Stimulated activated effector memory CD8-positive, alpha-beta T cell treated with anti-CD3 and anti-CD28 coated beads, Interleukin-12 subunit alpha, Interleukin-12 subunit beta, amount 100 ng/mL, for 72 hours (primary cell): ENCODE measurements around the gene CRTC2.

Source experiments
- ATAC-seq: fragments of 150-1000 bp; cut with Tn5 transposase; 2 replicates; pipeline ENCODE4 v1.10.0; 2021
- DNase-seq, 2 donors: peaks; one replicate each; pipeline ENCODE4 v3.0.0; 2021 to 2022; ENCODE audit warnings: low spot score in 2 of 2
- H3K27ac Mint-ChIP-seq: one replicate; pipeline ENCODE4 v1.8.0; 2022; ENCODE audit warnings: mild to moderate bottlenecking, mixed read lengths
- H3K36me3 Mint-ChIP-seq: one replicate; pipeline ENCODE4 v1.8.0; 2022; ENCODE audit warnings: mild to moderate bottlenecking, mixed read lengths
- H3K4me1 Mint-ChIP-seq: one replicate; pipeline ENCODE4 v1.8.0; 2022; ENCODE audit warnings: mixed read lengths
- H3K4me3 Mint-ChIP-seq: one replicate; pipeline ENCODE4 v1.8.0; 2022; ENCODE audit warnings: mild to moderate bottlenecking, mixed read lengths
- H3K9me3 Mint-ChIP-seq: one replicate; pipeline ENCODE4 v1.8.0; 2022; ENCODE audit warnings: mixed read lengths

Gene CRTC2

DNA sequence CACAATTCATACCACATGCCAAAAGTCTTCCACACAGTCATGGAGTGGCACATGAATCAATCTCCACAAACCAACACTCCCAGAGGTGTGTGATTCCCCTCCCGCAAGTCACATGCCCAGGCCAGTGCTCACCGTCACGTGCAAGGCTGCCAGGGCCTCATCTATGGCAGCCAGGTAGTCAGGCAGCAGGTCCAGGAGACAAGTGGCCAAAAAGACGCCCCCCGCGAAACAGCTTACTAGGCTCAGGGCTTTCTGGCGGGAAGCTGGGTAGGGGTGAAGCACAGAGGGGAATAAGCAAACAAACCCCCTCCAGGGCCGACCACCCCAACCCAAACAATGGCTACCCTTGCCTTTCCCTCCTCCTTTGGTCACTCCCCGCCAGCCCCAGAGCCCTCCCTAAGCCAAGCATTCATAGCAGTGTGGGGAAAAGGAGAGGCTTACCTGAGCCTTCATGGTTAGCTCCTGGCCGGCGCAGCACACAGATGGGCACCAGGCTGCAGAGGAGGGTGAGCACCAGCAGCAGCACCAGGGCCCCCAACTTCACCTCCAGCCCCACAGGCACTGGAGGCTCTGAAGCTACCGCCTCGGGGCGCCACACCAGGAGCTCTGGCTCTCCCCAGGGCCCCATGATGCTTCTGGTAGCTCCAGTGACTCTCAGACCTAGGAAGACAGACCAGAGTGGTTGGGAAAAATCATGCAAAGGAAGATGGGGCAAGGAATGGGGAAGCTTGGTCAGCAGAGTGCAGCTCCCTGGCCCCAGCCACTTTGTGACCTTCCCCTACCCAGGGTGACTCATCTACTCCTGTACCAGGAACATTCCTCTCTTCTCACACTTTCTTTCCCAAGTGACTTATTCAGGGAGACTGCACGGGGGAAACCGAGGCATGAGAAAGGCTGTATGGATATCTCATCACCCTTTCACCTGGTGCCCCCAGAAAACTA is 3.9 kb upstream of the CRTC2 start:
- Mint-ChIP-seq H3K36me3 (peaks cover 49% of the 10 kb centered on the region), H3K4me1 (peaks cover 59% of the 10 kb centered on the region), H3K27ac (peak overlapping the region; percentile 91), H3K4me3 (peak overlapping the region; percentile 81), H3K9me3 (no peaks in the 10 kb centered on the region)
- ATAC-seq: no peak
- DNase-seq: no peak

DNA sequence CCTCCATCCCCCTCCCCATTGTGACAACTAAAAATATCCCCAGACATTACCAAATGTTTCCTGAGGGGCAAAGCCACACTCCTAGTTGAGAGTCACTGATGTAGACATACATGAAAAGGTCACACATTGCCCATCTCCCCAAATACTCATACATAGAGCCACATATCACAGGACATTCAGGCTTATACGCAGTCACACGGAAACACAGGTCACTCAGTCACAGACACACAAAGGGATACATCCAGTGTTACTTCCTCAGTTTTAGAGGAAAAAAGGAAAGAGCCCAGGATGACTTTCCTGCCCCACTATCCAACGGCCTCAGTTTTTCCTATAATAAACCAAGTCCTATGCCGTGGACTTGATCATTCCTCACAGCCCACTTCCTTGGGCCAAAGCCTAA is 3.0 kb upstream of the CRTC2 start:
- DNase-seq (no peak), ATAC-seq (no peak)
- Mint-ChIP-seq H3K9me3 (no peaks in the 10 kb centered on the region), H3K27ac (peak overlapping the region; percentile 33), H3K4me3 (peak overlapping the region; percentile 81), H3K36me3 (peaks cover 50% of the 10 kb centered on the region), H3K4me1 (peaks cover 62% of the 10 kb centered on the region)

DNA sequence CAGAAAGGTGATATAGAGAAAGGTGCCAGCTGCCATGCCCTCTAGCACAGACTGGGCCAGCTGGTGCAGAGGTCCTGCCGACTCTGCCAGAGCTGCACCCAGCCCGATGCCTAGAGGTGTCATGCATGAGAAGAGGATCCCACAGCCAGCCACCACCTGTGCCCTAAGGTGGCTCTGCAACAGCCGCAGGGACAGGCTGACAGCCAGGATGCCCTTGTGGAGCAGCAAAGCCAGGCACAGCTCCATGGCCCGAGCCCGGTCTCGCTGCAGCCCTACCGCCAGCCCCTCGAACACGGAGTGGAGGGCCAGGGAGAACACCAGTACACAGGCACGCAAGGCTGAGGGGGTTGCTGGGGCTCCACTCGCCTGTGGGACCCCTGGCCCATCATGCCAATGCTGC is 1.8 kb upstream of the CRTC2 start:
- Mint-ChIP-seq H3K27ac (no peak overlapping the region), H3K9me3 (no peaks in the 10 kb centered on the region), H3K4me1 (peaks cover 63% of the 10 kb centered on the region), H3K4me3 (no peak overlapping the region), H3K36me3 (peaks cover 52% of the 10 kb centered on the region)
- DNase-seq (no peak), ATAC-seq (no peak)

DNA sequence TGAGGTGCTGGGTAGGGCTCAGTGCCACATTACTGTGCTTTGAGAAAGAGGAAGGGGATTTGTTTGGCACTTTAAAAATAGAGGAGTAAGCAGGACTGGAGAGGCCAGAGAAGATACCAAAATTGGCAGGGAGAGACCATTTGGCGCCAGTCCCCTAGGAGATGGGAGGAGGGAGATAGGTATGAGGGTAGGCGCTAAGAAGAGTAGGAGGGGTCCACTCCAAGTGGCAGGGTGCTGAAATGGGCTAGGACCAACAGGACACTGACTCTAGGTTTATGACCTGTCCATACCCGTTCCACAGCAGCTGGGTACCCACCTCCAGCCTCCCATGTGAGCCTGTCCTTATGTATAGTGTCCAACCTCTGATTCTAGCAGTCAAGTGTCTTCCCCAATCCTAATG is 1.0 kb upstream of the CRTC2 start:
- no peak for DNase-seq
- Mint-ChIP-seq H3K36me3 (peaks cover 59% of the 10 kb centered on the region), H3K4me1 (peaks cover 65% of the 10 kb centered on the region), H3K4me3 (peak overlapping the region; percentile 83), H3K9me3 (no peaks in the 10 kb centered on the region), H3K27ac (peak overlapping the region; percentile 85)
- no peak for ATAC-seq

DNA sequence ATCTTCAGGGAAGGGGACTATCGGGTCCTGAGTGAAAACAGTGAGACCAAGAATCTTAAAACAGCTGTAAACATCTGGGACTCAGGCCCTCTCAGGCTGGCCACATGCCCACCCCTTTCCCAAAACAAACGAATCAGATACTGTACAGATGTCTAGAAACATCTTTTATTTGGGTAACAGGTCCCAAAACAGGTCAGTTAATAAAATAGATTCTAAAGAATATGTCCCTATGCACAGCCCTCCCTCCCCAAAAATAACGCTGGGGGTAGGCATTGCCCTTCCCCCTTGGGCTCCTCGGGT is 499 bp upstream of the CRTC2 start:
- H3K9me3 Mint-ChIP-seq: no peaks in the 10 kb centered on the region
- DNase-seq: no peak
- peaks cover 66% of the 10 kb centered on the region for H3K4me1 Mint-ChIP-seq
- peaks cover 59% of the 10 kb centered on the region for H3K36me3 Mint-ChIP-seq
- no peak for ATAC-seq
- peak overlapping the region; percentile 83 for H3K4me3 Mint-ChIP-seq
- H3K27ac Mint-ChIP-seq: peak overlapping the region; percentile 85

DNA sequence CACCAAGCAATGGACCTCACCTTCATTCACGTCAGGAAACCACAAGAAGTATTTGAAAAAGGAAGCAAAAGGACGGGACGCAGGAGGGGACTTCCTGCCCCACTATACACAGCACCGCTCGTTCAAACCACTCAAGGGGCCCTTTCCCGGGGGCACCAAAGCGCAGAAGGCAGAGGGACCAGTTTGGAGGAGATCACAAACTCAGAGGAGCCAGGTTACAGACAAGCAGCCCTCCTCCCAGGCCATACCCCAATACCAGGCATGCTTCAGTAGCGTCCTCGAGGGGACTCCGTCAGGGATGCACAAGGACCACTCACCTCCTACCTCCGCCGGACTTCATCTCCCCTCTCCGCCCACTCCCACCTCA is 685 bp downstream of the CRTC2 start:
- ATAC-seq (peak; percentile 17), DNase-seq (peak in 1 of 2 donors; percentile 81)
- H3K27ac Mint-ChIP-seq: peak overlapping the region; percentile 85
- H3K4me3 Mint-ChIP-seq: peak overlapping the region; percentile 83
- H3K36me3 Mint-ChIP-seq: peaks cover 68% of the 10 kb centered on the region
- no peaks in the 10 kb centered on the region for H3K9me3 Mint-ChIP-seq
- peaks cover 63% of the 10 kb centered on the region for H3K4me1 Mint-ChIP-seq

DNA sequence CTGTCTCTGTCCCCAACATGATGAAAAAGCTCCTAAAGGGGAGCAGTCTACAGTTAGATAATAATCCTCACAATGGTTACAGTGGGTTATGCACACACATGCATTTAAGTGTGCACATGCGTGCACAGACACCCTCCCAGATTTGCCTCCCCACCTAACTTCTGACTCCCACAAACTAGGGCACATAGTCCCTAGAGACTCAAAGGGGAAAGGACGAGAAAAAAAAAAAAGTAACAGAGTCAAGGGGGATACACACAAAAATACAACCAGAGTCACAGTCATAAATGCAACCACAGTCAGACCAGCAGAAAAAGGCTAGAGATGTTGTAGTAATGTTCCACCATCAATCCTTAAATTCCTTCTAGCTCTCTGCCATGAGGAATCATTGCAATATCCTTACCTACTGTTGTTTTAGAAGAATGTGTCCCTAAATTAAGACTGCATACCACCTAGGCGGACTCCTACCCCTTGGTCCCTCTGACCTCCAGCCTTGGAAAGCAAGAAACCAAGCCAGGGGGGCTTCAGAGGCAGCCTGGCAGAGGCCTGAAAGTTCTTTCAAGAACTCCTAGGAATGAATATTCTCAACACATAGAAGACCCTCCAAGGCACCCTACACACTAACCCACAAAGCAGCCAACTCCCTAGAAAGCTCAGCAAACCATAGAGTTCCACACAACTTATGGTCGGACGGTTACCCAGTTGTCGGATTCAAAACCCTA is 1.3 kb downstream of the CRTC2 start:
- Mint-ChIP-seq H3K4me1 (peaks cover 57% of the 10 kb centered on the region), H3K4me3 (peak overlapping the region; percentile 83), H3K27ac (peak overlapping the region; percentile 85), H3K36me3 (peaks cover 74% of the 10 kb centered on the region), H3K9me3 (no peaks in the 10 kb centered on the region)
- ATAC-seq (no peak), DNase-seq (no peak)

DNA sequence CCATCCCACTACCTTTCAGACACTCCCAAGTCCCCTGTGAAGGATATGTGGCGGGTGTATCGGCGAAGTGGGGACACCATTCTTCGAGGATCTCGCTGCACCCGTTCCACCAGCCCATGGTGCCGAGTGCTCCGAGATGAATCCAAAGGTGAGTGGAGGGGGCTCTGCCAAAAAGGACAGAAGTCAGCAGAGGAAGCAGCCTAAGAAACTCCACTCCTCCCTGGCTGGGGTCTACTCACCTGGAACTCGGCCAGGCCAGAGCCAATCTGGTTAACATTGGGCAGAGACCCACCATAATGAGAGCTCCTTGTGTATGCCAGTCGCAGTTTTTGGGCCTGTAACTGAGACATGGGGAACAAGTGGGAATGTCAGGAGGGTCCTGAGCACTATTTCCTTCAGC is 3.6 kb downstream of the CRTC2 start:
- Mint-ChIP-seq H3K4me3 (no peak overlapping the region), H3K9me3 (no peaks in the 10 kb centered on the region), H3K36me3 (peaks cover 80% of the 10 kb centered on the region), H3K27ac (peak overlapping the region; percentile 66), H3K4me1 (peaks cover 54% of the 10 kb centered on the region)
- no peak for DNase-seq
- ATAC-seq: no peak

DNA sequence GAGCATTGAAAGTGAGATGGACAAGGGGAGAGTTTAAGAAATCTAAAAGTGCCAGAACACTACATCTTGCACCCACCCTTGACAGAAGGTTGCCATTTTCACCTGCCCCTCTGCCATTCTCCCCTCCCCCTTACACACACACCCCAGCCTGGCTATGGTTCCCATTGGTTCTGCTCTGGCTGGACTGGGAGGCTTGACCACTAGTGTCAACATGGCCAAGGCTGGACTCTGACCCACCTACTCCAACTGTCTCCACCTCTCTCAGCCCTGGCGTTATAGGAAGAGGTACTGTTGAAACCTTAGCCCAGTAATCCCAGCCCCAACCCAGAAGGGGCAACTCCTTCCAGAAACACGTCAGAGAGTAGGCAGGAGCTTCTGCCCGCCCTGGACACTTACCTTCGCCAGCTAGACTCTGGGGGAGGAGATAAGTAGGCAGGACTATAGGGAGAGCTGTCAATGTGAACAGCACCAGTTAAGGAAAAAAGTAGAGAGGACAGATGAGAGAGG is 4.5 kb downstream of the CRTC2 start:
- peak overlapping the region; percentile 66 for H3K27ac Mint-ChIP-seq
- no peak overlapping the region for H3K4me3 Mint-ChIP-seq
- peaks cover 55% of the 10 kb centered on the region for H3K4me1 Mint-ChIP-seq
- no peaks in the 10 kb centered on the region for H3K9me3 Mint-ChIP-seq
- DNase-seq (no peak), ATAC-seq (no peak)
- peaks cover 84% of the 10 kb centered on the region for H3K36me3 Mint-ChIP-seq

DNA sequence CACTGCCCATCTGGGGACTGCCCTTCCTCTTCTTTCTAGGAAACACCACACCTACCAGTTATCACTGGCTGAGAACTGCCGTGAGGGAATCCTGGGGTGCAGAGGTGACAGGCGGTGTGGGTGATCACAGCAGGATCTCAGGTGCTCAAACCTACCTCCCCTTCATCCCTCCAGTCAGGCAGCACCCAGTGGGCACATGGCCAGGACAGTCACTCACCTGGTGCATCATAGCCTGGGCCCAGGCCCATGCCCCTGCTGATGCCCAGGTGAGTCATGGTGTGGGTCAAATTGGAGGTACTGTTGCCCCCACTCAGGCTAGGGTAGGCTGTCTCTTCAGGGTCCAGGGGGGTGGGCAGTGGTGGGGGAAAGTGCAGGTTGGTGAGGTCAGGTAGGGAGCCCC is 6.6 kb downstream of the CRTC2 start:
- peaks cover 53% of the 10 kb centered on the region for H3K4me1 Mint-ChIP-seq
- H3K27ac Mint-ChIP-seq: peak overlapping the region; percentile 86
- peaks cover 86% of the 10 kb centered on the region for H3K36me3 Mint-ChIP-seq
- H3K4me3 Mint-ChIP-seq: no peak overlapping the region
- ATAC-seq (no peak), DNase-seq (no peak)
- no peaks in the 10 kb centered on the region for H3K9me3 Mint-ChIP-seq

DNA sequence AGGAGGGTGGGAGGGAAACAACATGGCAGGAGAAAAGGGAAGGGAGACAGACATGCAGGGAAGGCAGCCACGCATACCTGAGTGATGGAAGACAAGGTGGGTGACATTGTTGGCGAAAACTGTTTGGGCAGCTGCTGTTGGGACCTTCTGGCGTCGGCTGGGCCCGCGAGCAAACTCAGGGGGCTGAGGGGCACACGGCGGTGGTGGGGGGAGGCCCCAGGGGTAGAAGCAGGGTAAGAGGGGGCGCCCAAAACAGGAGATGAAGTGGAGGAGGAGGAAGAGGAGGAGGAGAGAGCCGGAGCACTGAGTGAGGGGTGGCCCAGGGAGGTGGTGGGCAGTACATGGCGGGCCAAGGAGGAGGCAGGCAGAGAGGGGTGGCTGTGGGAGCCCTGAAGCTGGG is 7.2 kb downstream of the CRTC2 start:
- H3K4me3 Mint-ChIP-seq: no peak overlapping the region
- H3K27ac Mint-ChIP-seq: peak overlapping the region; percentile 86
- no peak for ATAC-seq

DNA sequence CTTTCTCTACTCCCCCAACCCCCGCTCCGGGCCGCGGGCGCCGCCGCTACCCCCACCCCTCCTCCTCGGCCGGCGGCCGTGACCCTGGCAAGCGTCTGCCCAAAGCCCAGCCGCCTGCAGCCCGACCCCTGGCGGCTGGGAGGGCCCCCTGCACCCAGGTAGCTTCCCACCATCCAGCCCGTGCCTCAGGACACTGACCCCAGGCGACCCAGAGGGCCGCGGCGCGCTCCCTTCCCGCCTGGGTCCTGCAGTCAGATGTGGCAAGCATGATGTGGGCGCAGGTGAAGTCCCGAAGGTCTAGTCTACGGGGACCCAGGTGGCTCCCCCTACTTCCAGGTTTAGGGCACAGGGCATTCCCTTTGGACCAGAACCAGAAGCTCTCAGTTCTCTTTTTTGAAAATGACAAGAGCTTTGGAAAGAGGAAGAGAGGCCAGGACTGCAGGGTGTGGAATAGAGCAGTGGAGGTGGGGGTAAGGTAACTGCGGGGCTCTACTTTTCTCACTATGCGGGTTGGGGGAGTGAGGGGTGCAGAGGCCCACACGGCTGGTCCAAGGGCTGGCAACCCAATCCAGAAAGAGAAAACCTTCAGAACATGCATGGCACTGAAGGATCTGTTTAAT is 11.7 kb downstream of the CRTC2 start, which contains the start of gene DENND4B:
TSS of gene DENND4B (minus strand) at position 97 of the 620 bp plus-strand sequence. CDS start 2,344 bp downstream, outside the sequence.
- Mint-ChIP-seq H3K4me3 (peak within 1 kb of the TSS; percentile 88), H3K4me1 (peaks cover 60% of the 10 kb centered on the region), H3K27ac (peak within 1 kb of the TSS; percentile 97), H3K36me3 (peaks cover 85% of the 10 kb centered on the region), H3K9me3 (no peaks in the 10 kb centered on the region)
- ATAC-seq (peak; percentile 83), DNase-seq (peak; percentile 72 to 87)

More for the DNA sequence above, 7.2 kb downstream of the CRTC2 start:
- peaks cover 50% of the 10 kb centered on the region for H3K4me1 Mint-ChIP-seq
- no peaks in the 10 kb centered on the region for H3K9me3 Mint-ChIP-seq
- H3K36me3 Mint-ChIP-seq: peaks cover 86% of the 10 kb centered on the region
- DNase-seq: no peak

DNA sequence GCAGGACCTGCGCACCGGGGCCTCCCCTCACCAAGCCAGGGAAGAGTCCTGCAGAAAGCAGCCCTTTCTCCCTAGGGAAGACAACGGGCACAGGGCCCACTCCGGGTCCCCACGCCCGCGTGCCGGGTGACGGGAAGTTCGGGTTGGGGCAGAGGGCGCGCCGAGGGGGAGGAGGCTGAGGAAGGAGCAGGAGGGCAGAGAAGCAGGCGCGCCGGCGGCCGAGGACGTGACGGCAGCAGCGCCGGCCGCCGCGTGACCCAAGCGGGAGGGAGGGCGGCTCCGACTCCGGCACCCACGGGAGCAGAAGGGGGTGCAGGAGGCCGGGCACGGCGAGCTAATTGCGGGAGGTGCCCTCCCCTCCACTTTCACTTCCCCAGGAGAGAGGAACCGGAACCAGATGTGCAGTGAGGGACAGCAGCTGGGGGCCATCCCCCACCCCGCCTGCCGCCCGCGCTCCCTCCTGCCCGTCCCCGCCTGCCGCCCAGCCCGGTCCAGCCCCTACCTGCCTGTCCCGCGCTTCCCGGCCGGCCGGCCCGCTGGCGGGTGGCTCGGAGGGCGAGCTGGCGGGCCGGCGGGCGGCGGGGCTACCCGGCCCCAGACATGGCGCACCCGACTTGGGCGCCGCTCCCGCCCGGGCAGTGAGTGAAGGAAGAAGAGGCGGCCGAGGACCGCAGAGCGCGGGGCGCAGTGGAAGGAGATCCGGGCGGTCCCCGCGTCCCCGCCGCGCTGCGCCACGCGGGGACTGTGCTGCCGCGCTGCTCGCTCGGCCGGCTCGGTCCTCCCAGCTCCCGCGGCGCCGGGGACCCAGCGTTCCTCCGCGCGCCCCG is 12.4 kb downstream of the CRTC2 start:
- H3K27ac Mint-ChIP-seq: peak overlapping the region; percentile 97
- DNase-seq (peak; percentile 61 to 88), ATAC-seq (peak; percentile 73)
- H3K4me3 Mint-ChIP-seq: peak overlapping the region; percentile 88
- no peaks in the 10 kb centered on the region for H3K9me3 Mint-ChIP-seq
- peaks cover 85% of the 10 kb centered on the region for H3K36me3 Mint-ChIP-seq
- H3K4me1 Mint-ChIP-seq: peaks cover 62% of the 10 kb centered on the region

DNA sequence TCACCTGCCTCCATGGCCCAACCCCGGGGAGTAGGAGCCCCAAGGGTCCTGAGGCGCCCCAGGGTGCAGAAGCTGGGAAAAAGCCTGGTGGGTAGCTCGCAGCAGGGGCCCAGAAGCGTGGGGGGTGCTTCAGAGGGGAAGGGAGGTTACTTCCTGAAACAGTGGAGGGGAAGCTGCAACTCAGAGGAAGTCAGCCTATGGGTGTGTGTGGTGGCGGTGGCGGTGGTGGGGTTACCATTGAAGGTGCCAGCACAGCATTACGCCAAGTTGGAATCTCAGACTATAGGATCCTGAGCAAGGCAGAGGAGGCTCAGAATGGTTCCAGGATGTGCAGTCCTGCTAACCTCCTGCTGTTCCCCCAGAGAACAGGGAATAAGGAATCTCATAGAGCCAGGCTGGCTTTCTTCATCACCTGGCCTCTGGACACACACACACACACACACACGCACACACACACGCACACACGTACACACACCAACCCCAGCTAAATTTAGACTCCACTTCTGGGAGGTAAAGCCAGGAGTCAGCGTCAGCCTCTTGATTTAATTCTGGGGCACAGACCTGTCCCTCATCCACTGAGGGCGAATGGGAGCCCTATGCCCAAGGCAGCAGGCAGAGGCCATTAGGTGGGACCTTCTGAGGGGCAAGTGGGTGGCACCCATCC is 13.1 kb downstream of the CRTC2 start:
- ATAC-seq: peak; percentile 80
- Mint-ChIP-seq H3K4me3 (peak overlapping the region; percentile 88), H3K4me1 (peaks cover 62% of the 10 kb centered on the region), H3K36me3 (peaks cover 85% of the 10 kb centered on the region), H3K9me3 (no peaks in the 10 kb centered on the region), H3K27ac (peak overlapping the region; percentile 97)
- DNase-seq: peak; percentile 47 to 87
